Activated CD8-positive, alpha-beta memory T cell treated with anti-CD3 and anti-CD28 coated beads for 24 hours (primary cell): Measurements from ENCODE around the gene PGBD5.

Experiments used
- DNase-seq: peaks from one replicate; pipeline ENCODE4 v3.0.0-alpha.2; 2020

The PGBD5 gene

DNA sequence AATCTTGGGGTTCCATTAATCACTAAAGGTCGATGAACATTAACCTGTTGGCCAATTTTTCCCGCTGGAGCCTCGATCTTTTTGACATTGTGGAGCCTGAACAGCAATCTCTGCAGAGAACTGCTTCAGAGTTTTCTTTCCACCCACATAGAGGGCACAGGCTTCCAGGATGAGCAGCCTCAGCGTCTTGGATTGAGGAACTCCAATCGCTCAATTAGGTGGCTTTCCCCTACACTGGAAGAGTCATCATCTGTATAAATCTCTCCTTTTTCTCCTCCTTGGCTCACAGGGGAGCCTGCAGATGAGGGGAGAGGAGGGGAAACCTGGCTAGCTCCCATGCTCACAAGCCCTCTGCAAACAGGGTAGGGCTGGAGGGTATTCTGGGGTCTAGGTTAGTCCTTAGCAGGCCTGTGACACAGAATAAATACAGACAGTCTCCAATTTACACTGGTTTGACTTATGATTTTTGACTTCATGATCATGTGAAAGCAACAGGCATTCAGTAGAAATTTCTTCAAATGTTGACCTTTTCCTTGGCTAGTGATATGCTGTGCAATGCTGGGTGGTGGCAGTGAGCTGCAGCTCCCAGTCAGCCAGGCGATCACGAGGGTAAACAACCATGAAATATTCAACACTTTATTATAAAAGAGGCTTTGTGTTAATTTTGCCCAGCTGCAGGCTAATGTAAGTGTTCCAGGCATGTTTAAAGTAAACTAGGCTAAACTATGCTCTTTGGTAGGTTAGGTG lies 80.8 kb downstream of the PGBD5 start:
- DNase-seq: no peak

DNA sequence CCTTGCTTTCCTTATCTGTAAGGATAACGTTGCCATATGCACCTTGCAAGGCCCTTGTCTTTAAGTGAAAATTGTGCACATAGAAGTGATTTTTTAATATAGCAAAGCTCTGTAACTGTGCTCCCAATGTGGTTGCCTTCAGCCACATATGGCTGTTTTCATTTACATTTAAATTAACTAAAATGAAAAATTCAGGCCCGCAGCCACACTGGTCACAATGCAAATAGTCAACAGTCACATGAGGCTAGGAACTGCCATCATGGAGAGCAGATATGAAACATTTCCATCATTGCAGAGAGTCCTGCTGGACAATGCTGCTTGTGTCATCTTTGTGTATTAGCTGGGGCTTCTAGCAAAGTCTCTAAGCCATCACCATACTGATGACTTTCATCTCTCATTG lies 83.4 kb downstream of the PGBD5 start:
- no peak for DNase-seq

GRCh38 chr1:230342019-230342418 lies 84.1 kb downstream of the PGBD5 start:
- no peak for DNase-seq

GRCh38 chr1:230341162-230341546 lies 85.0 kb downstream of the PGBD5 start:
- DNase-seq: no peak

DNA sequence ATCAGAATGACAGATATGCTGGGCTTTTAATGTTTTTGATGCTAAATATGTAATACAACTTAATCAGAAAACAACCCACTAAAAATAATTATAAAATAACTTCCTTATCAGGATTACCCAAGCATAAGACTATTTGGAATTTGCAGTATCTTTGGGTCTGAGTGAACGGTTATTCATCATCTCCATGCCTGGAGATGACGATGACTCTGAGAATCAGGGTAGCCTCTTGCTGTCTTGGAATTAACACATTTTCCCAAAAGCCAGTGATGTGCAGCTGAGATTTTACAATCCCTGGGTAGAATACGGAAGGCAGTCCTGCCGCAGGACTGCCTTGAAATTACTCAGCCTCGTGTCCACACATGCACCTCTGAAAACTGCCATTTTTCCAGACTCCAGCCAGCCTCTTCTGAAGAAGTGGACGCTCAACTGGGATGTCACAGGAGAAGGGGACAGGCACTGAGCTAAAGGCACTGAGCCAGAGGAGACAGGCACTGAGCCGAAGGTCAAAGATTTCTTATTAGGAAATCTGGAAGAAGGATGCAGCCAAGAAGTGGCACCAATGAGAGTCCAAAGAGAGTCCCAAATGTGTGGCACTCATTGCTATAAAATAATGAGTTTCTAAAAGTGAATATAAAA lies 85.5 kb downstream of the PGBD5 start:
- no peak for DNase-seq

- no peak for DNase-seq
Measured at GRCh38 chr1:230339033-230339432, 87.1 kb downstream of the PGBD5 start.

GRCh38 chr1:230337266-230337665 lies 88.9 kb downstream of the PGBD5 start:
- no peak for DNase-seq

DNA sequence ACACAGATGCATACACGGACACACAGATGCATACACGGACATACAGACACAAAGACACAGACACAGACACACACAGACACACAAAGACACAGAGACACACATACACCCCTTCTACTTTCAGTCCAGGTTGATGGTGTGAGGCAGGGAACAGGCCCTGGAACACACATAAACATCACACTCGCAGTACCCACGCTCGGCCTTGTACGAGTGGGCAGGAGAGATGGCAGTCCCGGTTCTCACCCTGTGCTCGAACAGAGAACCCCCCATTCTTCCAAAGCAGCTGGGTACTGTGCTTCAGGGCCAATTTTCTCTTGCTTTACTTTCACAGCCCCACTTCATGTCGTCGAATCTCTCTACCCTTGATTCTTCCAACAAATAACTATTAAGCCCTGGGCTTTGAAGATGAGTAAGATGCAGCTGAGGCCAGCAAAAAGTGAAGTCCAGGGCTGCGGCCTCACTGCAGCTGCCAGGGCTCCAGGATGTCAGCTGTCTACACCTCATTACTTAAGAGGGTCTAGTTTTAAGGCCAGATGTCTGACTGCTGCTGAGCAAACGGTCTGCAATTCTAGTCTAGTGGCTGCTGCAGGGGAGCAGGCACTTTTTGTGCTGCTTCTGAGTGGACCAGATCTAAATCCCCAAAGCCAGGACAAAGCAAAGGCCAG lies 90.1 kb downstream of the PGBD5 start:
- no peak for DNase-seq

GRCh38 chr1:230334447-230334837 lies 91.7 kb downstream of the PGBD5 start:
- no peak for DNase-seq

GRCh38 chr1:230333590-230334446 lies 92.3 kb downstream of the PGBD5 start:
- no peak for DNase-seq

DNA sequence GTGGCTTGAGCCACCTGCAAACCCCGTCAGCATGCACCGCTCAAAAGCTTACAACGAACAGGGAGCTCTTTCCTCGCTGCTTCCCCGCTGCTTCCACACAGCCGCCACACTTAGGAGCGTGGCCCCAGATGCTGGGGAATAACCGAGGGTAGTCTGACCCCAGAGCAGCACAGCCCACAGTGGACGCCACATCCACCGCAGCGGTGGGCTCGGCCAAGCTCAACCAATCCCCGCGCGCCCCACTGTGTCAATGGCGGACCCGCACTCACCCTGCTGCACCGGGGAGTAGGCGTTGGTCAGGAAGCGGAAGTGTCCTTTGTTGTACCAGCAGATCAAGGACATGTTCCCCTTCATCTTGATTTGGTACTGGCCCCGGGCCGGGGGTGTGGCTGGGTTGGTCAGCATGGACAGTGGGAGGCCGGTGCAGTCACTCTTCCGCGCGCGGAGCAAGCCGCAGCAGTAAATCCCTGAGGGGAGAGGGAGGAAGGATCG lies 93.5 kb downstream of the PGBD5 start:
- DNase-seq: no peak

- DNase-seq: no peak
Measured at GRCh38 chr1:230332061-230332460, 94.1 kb downstream of the PGBD5 start.

DNA sequence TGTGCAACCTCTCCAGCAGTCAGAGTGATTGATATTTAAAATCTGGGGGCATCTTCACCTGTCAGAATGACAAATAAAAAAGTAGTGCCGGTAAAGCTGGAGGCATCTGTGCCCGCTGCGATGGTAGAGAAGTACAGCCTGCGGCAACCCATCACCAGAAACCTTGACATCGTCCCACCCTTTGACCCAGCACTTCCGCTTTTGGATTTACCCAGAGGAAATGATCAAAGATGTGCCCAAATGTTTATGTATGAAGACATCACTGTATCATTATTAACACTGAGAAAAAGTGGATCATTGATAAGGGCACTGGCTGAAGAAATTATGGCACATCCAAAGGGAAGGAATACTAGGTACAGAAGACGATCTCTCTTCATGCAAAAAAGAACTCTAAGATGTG lies 96.0 kb downstream of the PGBD5 start:
- DNase-seq: no peak

GRCh38 chr1:230328342-230329015 lies 97.7 kb downstream of the PGBD5 start:
- no peak for DNase-seq

GRCh38 chr1:230327892-230328284 lies 98.2 kb downstream of the PGBD5 start:
- DNase-seq: no peak

DNA sequence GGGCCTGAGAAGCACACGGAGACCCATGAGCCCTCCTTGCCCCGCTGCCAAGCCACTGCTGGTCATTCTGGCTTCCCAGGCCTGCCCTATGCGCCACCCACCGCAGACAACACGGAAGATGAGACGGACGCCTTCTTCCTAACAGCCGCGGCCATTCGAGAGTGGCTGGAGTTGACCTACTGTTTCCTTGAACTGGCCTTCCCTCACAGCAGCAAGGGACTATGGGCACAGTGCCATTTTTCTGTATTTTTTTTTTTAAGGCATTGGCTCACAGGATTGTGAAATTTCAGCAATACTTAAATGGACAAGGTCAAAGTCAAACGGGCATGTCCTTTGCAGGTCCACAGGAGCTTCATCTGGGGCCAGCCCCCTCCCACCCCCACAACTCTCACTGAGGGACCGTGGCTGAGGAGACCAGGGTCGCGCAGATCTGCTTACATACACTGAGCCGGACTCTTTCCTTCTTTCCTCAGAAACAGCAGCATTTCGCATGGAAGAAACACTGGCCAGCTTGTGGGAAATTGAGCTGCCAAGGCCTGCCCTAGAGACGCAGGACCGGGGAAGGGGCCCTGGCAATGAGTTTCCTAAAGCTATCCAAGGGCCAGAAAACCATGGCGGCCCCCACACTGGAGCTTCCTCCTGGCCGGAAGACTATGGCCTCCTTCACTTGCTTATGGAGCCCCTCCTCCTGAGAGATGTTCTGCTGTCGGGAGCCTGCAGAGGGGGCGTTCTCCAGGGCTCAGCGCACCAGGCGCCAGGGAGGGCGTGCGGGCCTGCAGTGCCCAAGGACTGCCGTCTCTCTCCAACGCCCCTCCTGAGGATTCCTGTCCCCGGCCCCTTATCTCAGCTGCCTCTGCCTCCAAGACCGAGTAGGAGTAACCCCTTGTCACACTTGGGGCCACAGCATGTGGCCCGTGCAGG lies 98.9 kb downstream of the PGBD5 start:
- no peak for DNase-seq

DNA sequence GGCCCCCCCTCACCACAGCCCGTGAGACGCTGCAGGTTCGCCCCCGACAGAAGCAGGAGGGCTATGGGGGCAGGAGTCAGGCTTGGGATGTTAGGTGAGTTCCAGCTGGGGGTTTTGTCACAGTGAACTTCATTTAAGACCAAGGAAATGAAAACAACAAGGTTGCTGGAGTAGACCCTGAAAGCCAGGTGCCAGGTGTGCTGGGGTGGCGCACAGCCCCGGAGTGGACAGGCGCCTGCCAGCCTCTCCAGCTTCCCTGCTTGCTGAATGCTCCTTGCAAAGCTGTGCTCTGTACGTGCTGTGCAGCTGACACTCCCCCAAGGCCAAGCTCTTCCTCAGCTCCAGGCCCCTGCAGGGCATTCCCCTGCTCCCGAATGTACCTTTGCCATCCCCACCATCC lies 102.4 kb downstream of the PGBD5 start:
- DNase-seq: no peak

- no peak for DNase-seq
Measured at GRCh38 chr1:230322967-230323547, 103.1 kb downstream of the PGBD5 start.

GRCh38 chr1:230322421-230322756 lies 103.7 kb downstream of the PGBD5 start:
- DNase-seq: no peak

- no peak for DNase-seq
Measured at GRCh38 chr1:230321741-230322420, 104.3 kb downstream of the PGBD5 start.

DNA sequence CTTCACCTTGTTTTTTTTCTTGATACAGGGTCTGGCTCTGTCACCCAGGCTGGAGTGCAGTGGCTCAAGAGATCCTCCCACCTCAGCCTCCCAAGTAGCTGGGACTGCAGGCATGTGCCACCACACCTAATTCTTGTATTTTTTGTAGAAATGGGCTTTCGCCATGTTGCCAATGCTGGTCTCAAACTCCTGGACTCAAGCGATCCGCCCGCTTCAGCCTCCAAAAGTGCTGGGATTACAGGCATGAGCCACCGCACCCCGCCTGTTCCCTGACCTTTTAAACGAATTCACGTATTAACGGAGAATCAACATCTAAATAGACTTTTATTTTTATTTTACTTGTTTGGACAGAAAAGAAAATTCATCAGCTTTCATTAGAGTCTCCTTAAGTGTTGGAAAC lies 104.8 kb downstream of the PGBD5 start:
- no peak for DNase-seq
